Measurements from ENCODE around the gene SETBP1.

SETBP1 gene

GRCh38 chr18:44968336-44968735 lies 287.6 kb downstream of the SETBP1 start:
- DNase-seq (ENCODE audit: low read depth in 2 of 2) = no peak

- DNase-seq (ENCODE audit: low read depth in 2 of 2) = no peak
Measured at GRCh38 chr18:44969214-44969795, 288.6 kb downstream of the SETBP1 start.

- no peak for DNase-seq (ENCODE audit: low read depth in 2 of 2)
Measured at GRCh38 chr18:44973282-44973681, 292.6 kb downstream of the SETBP1 start.

GRCh38 chr18:44974174-44974573 lies 293.5 kb downstream of the SETBP1 start:
- DNase-seq (ENCODE audit: low read depth in 2 of 2) = no peak

- no peak for DNase-seq (ENCODE audit: low read depth in 2 of 2)
Measured at GRCh38 chr18:44977856-44978255, 297.2 kb downstream of the SETBP1 start.

GRCh38 chr18:44979748-44980147 lies 299.1 kb downstream of the SETBP1 start:
- no peak for DNase-seq (ENCODE audit: low read depth in 2 of 2)

- no peak for DNase-seq (ENCODE audit: low read depth in 2 of 2)
Measured at GRCh38 chr18:44981121-44981520, 300.4 kb downstream of the SETBP1 start.

GRCh38 chr18:44986933-44987332 lies 306.2 kb downstream of the SETBP1 start:
- no peak for DNase-seq (ENCODE audit: low read depth in 2 of 2)

GRCh38 chr18:44987371-44987770 lies 306.7 kb downstream of the SETBP1 start:
- DNase-seq (ENCODE audit: low read depth in 2 of 2) = no peak

GRCh38 chr18:44988821-44989587 lies 308.3 kb downstream of the SETBP1 start:
- no peak for DNase-seq (ENCODE audit: low read depth in 2 of 2)

GRCh38 chr18:44996261-44996660 lies 315.6 kb downstream of the SETBP1 start:
- no peak for DNase-seq (ENCODE audit: low read depth in 2 of 2)

- DNase-seq (ENCODE audit: low read depth in 2 of 2) = no peak
Measured at GRCh38 chr18:44997174-44997573, 316.5 kb downstream of the SETBP1 start.

- no peak for DNase-seq (ENCODE audit: low read depth in 2 of 2)
Measured at GRCh38 chr18:44998360-44998759, 317.7 kb downstream of the SETBP1 start.

- no peak for DNase-seq (ENCODE audit: low read depth in 2 of 2)
Measured at GRCh38 chr18:45004546-45005080, 323.9 kb downstream of the SETBP1 start.

- DNase-seq (ENCODE audit: low read depth in 2 of 2) = no peak
Measured at GRCh38 chr18:45006934-45007333, 326.2 kb downstream of the SETBP1 start.

GRCh38 chr18:45007531-45007930 lies 326.8 kb downstream of the SETBP1 start:
- DNase-seq (ENCODE audit: low read depth in 2 of 2) = no peak

GRCh38 chr18:45008694-45009413 lies 328.2 kb downstream of the SETBP1 start:
- DNase-seq (ENCODE audit: low read depth in 2 of 2) = no peak

GRCh38 chr18:45009756-45010155 lies 329.1 kb downstream of the SETBP1 start:
- DNase-seq (ENCODE audit: low read depth in 2 of 2) = no peak

GRCh38 chr18:45012286-45012685 lies 331.6 kb downstream of the SETBP1 start:
- DNase-seq (ENCODE audit: low read depth in 2 of 2) = no peak

GRCh38 chr18:45014047-45014501 lies 333.4 kb downstream of the SETBP1 start:
- DNase-seq (ENCODE audit: low read depth in 2 of 2) = peak; percentile 44 to 52

GRCh38 chr18:45015788-45016128 lies 335.1 kb downstream of the SETBP1 start:
- DNase-seq (ENCODE audit: low read depth in 2 of 2) = no peak

- DNase-seq (ENCODE audit: low read depth in 2 of 2) = no peak
Measured at GRCh38 chr18:45019469-45019868, 338.8 kb downstream of the SETBP1 start.

- DNase-seq (ENCODE audit: low read depth in 2 of 2) = no peak
Measured at GRCh38 chr18:45023519-45023918, 342.8 kb downstream of the SETBP1 start.

All from fibroblast of skin of left biceps (primary cell).